Peyer's patch (tissue), 4 donors: ENCODE results near the gene TSHZ3.

Experiments used
- POLR2A ChIP-seq, 2 donors: fragments of 450-650 bp; IDR thresholded peaks; one replicate each; pipeline ENCODE4 v1.5.1; 2017; ENCODE audit warnings: antibody characterized with exemption in 2 of 2, mild to moderate bottlenecking in 2 of 2, moderate library complexity in 2 of 2
- TF ChIP-seq, protein P1 (sequence below), 6 experiments: fragments of 450-650 bp in 4 of 6; fragments of 200-600 bp in 2 of 6; sonication (generic) in 1 of 6; IDR thresholded peaks; one replicate each; pipeline ENCODE4 v1.5.1; 2017 to 2019; ENCODE audit warnings: antibody characterized with exemption in 6 of 6, mild to moderate bottlenecking in 3 of 6, moderate library complexity in 1 of 6

DNA sequence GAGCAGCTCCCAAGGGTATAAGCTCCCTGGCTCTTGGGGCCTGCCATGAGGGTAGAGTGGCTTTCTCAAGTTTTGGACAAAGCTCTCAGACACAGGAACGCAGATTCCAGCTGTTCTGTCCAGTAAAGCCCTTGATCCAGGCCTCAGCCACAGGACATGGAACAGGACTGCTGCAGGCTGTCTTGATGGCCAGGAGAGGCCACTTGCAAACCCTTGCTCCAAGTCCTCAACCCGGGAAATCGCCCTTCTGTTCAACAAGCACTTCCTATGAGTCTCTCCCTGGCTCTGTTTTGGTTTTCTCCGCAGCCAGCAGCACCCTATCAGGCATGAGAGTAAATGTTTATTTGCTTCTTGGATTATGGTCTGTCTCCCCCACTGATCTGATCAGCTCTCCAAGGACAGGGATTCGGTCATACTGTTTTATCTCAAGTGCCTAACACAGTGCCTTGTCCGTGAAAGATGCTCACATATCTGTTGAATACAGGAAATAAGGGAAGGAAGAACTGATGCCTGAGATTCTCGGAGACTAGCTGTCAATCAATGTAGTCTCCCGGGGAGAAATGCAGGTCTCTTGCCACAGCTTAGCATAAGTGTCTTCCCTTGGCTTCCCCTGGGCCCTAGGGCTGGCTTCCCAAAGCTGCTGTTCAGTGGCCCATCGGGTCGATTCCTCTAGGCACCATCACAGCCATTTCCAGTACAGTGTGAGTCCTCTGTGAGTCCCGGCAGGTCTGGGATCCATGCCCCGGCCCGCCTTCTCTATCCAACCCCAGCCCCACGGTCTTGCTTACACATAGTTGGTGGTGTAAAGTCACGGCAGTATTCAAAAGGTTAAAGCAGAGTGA, 90.8 kb downstream of the TSHZ3 start:
- TF ChIP-seq, protein P1, sequence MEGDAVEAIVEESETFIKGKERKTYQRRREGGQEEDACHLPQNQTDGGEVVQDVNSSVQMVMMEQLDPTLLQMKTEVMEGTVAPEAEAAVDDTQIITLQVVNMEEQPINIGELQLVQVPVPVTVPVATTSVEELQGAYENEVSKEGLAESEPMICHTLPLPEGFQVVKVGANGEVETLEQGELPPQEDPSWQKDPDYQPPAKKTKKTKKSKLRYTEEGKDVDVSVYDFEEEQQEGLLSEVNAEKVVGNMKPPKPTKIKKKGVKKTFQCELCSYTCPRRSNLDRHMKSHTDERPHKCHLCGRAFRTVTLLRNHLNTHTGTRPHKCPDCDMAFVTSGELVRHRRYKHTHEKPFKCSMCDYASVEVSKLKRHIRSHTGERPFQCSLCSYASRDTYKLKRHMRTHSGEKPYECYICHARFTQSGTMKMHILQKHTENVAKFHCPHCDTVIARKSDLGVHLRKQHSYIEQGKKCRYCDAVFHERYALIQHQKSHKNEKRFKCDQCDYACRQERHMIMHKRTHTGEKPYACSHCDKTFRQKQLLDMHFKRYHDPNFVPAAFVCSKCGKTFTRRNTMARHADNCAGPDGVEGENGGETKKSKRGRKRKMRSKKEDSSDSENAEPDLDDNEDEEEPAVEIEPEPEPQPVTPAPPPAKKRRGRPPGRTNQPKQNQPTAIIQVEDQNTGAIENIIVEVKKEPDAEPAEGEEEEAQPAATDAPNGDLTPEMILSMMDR (IDR thresholded peaks at IDR 0.05): no peak
- TF ChIP-seq POLR2A (IDR thresholded peaks at IDR 0.05): no peak
